Gastrocnemius medialis (tissue), 4 donors: ENCODE measurements around the gene SHISA6. TPM values are rescaled to one million over a fixed set of nuclear protein-coding genes. Genes with fewer than 3 reads are reported as not detected.

Experiments used
- ATAC-seq, 2 donors: fragments of 150-250 bp; one replicate each; pipeline ENCODE4 v1.9.1; 2016
- DNase-seq, 2 donors: peaks; one replicate each; pipeline ENCODE4 v3.0.0-alpha.2; 2019
- H3K27ac ChIP-seq, 4 donors: fragments of 200-600 bp; sonication (generic); 1 replicate in 1 of 4; 2 replicates in 3 of 4; pipeline ENCODE4 v1.5.1; 2016 to 2018; ENCODE audit warnings: mild to moderate bottlenecking in 2 of 4, moderate library complexity in 1 of 4
- H3K27me3 ChIP-seq, 3 donors: fragments of 200-600 bp; sonication (generic) in 2 of 3; 1 replicate in 1 of 3; 2 replicates in 2 of 3; pipeline versions ENCODE4 v1.5.1 to v1.6.0; 2016 to 2019; ENCODE audit warnings: mild to moderate bottlenecking in 1 of 3, moderate library complexity in 1 of 3
- H3K36me3 ChIP-seq, 2 donors: fragments of 200-600 bp; sonication (generic) in 1 of 2; one replicate each; pipeline ENCODE4 v1.5.1; 2017 to 2018
- H3K4me1 ChIP-seq, 2 donors: fragments of 200-600 bp; sonication (generic) in 1 of 2; one replicate each; pipeline ENCODE4 v1.5.1; 2016 to 2017; ENCODE audit warnings: mild to moderate bottlenecking in 2 of 2
- H3K4me3 ChIP-seq, 4 donors: fragments of 200-600 bp; sonication (generic) in 3 of 4; 1 replicate in 1 of 4; 2 replicates in 3 of 4; pipeline ENCODE4 v1.5.1; 2016 to 2019; ENCODE audit warnings: mild to moderate bottlenecking in 2 of 4
- H3K9me3 ChIP-seq, 3 donors: fragments of 200-600 bp; sonication (generic) in 2 of 3; 1 replicate in 1 of 3; 2 replicates in 2 of 3; pipeline ENCODE4 v1.5.1; 2016 to 2019
- POLR2A ChIP-seq, 2 donors: fragments of 450-650 bp; IDR thresholded peaks; one replicate each; pipeline ENCODE4 v1.6.1; 2017; ENCODE audit warnings: antibody characterized with exemption in 2 of 2, mild to moderate bottlenecking in 2 of 2, moderate library complexity in 2 of 2
- in situ Hi-C, 4 donors: fragments of 200-750 bp; cut with MboI; loops; one replicate each; pipeline versions ENCODE4 v1.15.0 to v1.8.0; 2017; ENCODE audit warnings: low sequenced_read_pairs in 4 of 4
- intact Hi-C: fragments of 100-400 bp; cut with DNase I; formaldehyde crosslinking; loops from one replicate; pipeline ENCODE4 v1.15.1; 2023; ENCODE audit warnings: low total_unique reads
- total RNA-seq, 4 donors: library from RNA; depleted of rRNA; stranded (reverse); fragments of >200 nt; gene quantifications; one replicate each; pipeline versions ENCODE4 v1.1.0 to v1.2.3, GENCODE V29; 2016
- TF ChIP-seq, protein P1 (sequence below), 5 experiments: fragments of 450-650 bp in 3 of 5; fragments of 200-600 bp in 2 of 5; sonication (generic) in 2 of 5; IDR thresholded peaks in 4 of 5; conservative IDR thresholded peaks in 1 of 5; 1 replicate in 4 of 5; 2 replicates in 1 of 5; pipeline ENCODE4 v1.5.1; 2016 to 2019; ENCODE audit warnings: antibody characterized with exemption in 5 of 5, mild to moderate bottlenecking in 3 of 5, moderate library complexity in 3 of 5

SHISA6 gene
- total RNA-seq, 4 donors from 2014 or later, result 0.19 to 0.46 (median 0.31) TPM

DNA sequence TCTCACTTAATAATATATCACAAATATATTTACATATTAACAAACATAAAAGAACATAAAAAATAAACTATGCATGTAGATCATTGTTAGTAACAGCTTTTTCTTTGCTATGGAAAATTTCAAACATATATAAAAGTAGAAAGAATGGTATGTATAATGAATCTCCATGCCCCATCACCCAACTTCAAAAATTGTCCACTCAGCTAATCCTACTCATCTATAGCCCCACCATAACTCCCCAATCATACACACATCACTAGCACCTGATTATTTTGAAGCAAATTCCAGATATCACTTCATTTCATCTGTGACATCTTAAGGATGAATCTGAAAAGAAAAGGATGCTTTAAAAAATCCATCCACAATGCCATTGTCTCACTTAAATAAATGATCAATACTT is 46.8 kb downstream of the SHISA6 start:
- Histone ChIP-seq H3K4me3 (no peak overlapping the region), H3K27ac (no peak overlapping the region), H3K36me3 (no peaks in the 10 kb centered on the region), H3K4me1 (no peaks in the 10 kb centered on the region), H3K27me3 (peaks cover 0 to 2% (median 2%) of the 10 kb centered on the region in 3 donors), H3K9me3 (no peaks in the 10 kb centered on the region)
- TF ChIP-seq, protein P1, sequence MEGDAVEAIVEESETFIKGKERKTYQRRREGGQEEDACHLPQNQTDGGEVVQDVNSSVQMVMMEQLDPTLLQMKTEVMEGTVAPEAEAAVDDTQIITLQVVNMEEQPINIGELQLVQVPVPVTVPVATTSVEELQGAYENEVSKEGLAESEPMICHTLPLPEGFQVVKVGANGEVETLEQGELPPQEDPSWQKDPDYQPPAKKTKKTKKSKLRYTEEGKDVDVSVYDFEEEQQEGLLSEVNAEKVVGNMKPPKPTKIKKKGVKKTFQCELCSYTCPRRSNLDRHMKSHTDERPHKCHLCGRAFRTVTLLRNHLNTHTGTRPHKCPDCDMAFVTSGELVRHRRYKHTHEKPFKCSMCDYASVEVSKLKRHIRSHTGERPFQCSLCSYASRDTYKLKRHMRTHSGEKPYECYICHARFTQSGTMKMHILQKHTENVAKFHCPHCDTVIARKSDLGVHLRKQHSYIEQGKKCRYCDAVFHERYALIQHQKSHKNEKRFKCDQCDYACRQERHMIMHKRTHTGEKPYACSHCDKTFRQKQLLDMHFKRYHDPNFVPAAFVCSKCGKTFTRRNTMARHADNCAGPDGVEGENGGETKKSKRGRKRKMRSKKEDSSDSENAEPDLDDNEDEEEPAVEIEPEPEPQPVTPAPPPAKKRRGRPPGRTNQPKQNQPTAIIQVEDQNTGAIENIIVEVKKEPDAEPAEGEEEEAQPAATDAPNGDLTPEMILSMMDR (IDR thresholded peaks at IDR 0.05 in 4 of 5, conservative IDR thresholded peaks at IDR 0.05 in 1 of 5), result no peak
- TF ChIP-seq POLR2A (IDR thresholded peaks at IDR 0.05), result no peak
- in situ Hi-C loops, result loop anchor here in 1 of 4 donors (25.0 kb wide), 1 partner anchor 400 kb away; no protein-coding TSS in a partner anchor
- intact Hi-C loops, result no loop called here
- DNase-seq, result no peak
- no peak for ATAC-seq

DNA sequence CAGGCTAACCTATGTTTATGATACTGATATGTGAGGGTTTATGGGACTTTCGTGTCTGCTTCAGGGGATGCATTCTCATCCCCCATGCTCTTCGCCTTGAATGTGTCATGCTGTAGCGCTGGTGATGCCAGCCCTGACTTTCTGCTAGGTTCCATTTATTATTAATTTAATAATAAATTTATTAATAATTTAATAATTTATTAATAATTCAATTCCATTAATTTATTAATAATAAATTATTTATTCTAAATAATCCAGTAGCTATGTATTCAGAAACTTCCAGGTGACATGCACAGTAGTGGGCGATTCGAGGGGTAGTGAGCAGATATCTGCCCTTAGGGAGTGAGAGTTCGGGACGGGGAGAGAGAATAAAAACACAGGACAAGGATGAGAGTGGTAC is 49.8 kb downstream of the SHISA6 start:
- no peak for DNase-seq
- H3K9me3 ChIP-seq, result no peaks in the 10 kb centered on the region
- intact Hi-C loops, result no loop called here

DNA sequence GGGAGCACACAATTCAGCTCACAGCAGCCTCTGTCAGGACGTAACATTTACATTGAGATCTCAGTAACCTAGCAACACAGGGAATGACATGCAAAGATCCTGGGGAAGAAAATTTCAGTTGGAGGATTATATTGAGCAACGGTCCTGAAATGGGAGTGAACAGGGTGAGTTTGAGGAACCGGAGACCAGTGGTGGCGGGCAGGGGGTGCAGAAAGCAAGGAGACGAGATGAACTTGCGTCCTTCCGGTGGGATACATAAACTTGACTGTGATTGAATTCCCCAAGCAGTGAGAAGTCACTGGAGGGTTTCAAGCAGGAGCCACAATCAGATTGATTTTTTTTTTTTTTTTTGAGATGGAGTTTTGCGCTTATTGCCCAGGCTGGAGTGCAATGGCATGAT is 51.5 kb downstream of the SHISA6 start:
- no peak overlapping the region for H3K27ac ChIP-seq
- TF ChIP-seq POLR2A (IDR thresholded peaks at IDR 0.05), result no peak
- TF ChIP-seq, protein P1 (IDR thresholded peaks at IDR 0.05 in 4 of 5, conservative IDR thresholded peaks at IDR 0.05 in 1 of 5), result no peak
- no peak for ATAC-seq
- H3K4me1 ChIP-seq, result no peaks in the 10 kb centered on the region
- H3K27me3 ChIP-seq, result no peaks in the 10 kb centered on the region
- DNase-seq, result no peak
- H3K36me3 ChIP-seq, result no peaks in the 10 kb centered on the region
- intact Hi-C loops (no loop called here), in situ Hi-C loops (loop anchor here in 1 of 4 donors (25.0 kb wide), 1 partner anchor 405 kb away; no protein-coding TSS in a partner anchor)
- no peak overlapping the region for H3K4me3 ChIP-seq
- no peaks in the 10 kb centered on the region for H3K9me3 ChIP-seq

More for the DNA sequence above, 49.8 kb downstream of the SHISA6 start:
- Histone ChIP-seq H3K36me3 (no peaks in the 10 kb centered on the region), H3K27me3 (peaks cover 0 to 2% (median 0%) of the 10 kb centered on the region in 3 donors), H3K4me1 (no peaks in the 10 kb centered on the region), H3K27ac (no peak overlapping the region), H3K4me3 (no peak overlapping the region)
- TF ChIP-seq POLR2A (IDR thresholded peaks at IDR 0.05), result no peak
- TF ChIP-seq, protein P1 (IDR thresholded peaks at IDR 0.05 in 4 of 5, conservative IDR thresholded peaks at IDR 0.05 in 1 of 5), result no peak
- no peak for ATAC-seq
- in situ Hi-C loops, result loop anchor here in 1 of 4 donors (25.0 kb wide), 1 partner anchor 404 kb away; no protein-coding TSS in a partner anchor

DNA sequence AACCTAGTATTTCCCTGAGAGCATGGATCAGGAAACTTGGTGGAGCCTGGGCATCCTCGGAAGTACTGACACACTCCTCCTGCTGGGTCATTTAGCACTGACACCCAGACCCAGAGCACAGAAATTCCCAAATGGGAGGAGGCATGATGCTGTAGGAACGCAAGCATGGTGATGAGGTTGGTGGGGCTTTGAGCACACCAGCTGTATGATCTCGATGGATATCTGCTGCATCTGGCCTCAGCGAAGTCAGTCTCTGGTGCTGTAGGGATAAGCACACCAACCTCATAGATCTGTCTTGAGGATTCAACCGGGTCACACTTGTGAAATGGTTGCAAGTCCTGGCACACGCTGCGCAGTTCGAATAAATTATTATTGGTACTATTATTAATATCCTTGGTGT is 52.5 kb downstream of the SHISA6 start:
- Histone ChIP-seq H3K36me3 (no peaks in the 10 kb centered on the region), H3K27me3 (no peaks in the 10 kb centered on the region), H3K9me3 (no peaks in the 10 kb centered on the region), H3K4me1 (no peaks in the 10 kb centered on the region), H3K27ac (no peak overlapping the region), H3K4me3 (no peak overlapping the region)
- ATAC-seq (no peak), DNase-seq (no peak)
- in situ Hi-C loops, result loop anchor here in 1 of 4 donors (25.0 kb wide), 1 partner anchor 406 kb away; no protein-coding TSS in a partner anchor
- no peak for TF ChIP-seq POLR2A (IDR thresholded peaks at IDR 0.05)
- TF ChIP-seq, protein P1 (IDR thresholded peaks at IDR 0.05 in 4 of 5, conservative IDR thresholded peaks at IDR 0.05 in 1 of 5), result no peak
- intact Hi-C loops, result no loop called here

DNA sequence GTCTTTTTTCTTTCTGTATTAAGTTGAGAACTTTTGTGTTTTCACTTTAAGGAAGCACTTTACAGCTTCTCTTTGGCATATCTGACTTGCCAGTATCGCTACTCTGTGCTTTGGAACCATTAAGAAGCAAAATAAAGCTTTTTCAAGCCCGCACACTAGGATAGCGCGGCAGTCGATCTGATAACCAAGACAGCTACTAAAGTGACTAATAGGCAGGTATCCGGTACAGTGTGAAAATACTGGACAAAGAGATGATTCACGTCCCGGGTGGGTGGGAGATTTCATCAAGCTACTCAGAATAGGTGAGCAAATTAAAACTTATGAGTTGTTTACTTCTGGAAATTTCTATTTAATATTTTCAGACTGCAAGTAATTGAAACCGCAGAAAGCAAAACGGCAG is 53.8 kb downstream of the SHISA6 start:
- H3K36me3 ChIP-seq, result no peaks in the 10 kb centered on the region
- TF ChIP-seq POLR2A (IDR thresholded peaks at IDR 0.05), result no peak
- TF ChIP-seq, protein P1 (IDR thresholded peaks at IDR 0.05 in 4 of 5, conservative IDR thresholded peaks at IDR 0.05 in 1 of 5), result no peak
- H3K27me3 ChIP-seq, result no peaks in the 10 kb centered on the region
- no peak overlapping the region for H3K27ac ChIP-seq
- no peak for DNase-seq
- no peak for ATAC-seq
- in situ Hi-C loops, result loop anchor here in 1 of 4 donors (25.0 kb wide), 1 partner anchor 408 kb away; no protein-coding TSS in a partner anchor
- H3K9me3 ChIP-seq, result no peaks in the 10 kb centered on the region
- no peaks in the 10 kb centered on the region for H3K4me1 ChIP-seq
- intact Hi-C loops, result no loop called here
- H3K4me3 ChIP-seq, result no peak overlapping the region
